Measurements from ENCODE around the gene HAUS7. TPM values are rescaled to one million over a fixed set of nuclear protein-coding genes. Genes with fewer than 3 reads are reported as not detected.

The HAUS7 gene
- total RNA-seq, 1 experiment from 2014 or later: 52.4 TPM

GRCh38 chrX:153456161-153456560 lies 14.2 kb downstream of the HAUS7 start:
- no peak for DNase-seq (ENCODE audit: low spot score)

DNA sequence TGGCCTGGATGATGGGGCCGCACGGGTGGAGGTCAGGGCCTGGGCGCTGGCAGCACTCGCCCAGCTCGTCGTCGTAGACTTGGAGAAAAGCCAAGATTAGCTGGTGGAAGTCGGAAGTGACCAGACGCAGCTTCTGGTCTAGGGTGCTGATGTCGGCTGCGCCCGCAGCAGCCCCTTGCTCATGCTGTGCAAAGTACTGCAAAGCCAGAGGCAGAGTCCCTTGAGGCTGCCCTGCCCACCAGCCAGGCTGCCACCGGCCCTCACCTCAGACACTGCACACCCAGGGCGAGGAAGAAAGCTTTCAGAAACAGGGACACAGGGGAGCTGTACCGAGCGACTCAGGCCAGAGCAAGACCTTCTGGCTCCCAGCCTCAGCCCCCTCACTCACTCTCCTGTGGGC lies 14.8 kb downstream of the HAUS7 start:
- DNase-seq (ENCODE audit: low spot score): no peak

GRCh38 chrX:153454901-153455550 lies 15.3 kb downstream of the HAUS7 start:
- DNase-seq (ENCODE audit: low spot score): no peak

GRCh38 chrX:153450949-153451277 lies 19.5 kb downstream of the HAUS7 start:
- no peak for DNase-seq (ENCODE audit: low spot score)

DNA sequence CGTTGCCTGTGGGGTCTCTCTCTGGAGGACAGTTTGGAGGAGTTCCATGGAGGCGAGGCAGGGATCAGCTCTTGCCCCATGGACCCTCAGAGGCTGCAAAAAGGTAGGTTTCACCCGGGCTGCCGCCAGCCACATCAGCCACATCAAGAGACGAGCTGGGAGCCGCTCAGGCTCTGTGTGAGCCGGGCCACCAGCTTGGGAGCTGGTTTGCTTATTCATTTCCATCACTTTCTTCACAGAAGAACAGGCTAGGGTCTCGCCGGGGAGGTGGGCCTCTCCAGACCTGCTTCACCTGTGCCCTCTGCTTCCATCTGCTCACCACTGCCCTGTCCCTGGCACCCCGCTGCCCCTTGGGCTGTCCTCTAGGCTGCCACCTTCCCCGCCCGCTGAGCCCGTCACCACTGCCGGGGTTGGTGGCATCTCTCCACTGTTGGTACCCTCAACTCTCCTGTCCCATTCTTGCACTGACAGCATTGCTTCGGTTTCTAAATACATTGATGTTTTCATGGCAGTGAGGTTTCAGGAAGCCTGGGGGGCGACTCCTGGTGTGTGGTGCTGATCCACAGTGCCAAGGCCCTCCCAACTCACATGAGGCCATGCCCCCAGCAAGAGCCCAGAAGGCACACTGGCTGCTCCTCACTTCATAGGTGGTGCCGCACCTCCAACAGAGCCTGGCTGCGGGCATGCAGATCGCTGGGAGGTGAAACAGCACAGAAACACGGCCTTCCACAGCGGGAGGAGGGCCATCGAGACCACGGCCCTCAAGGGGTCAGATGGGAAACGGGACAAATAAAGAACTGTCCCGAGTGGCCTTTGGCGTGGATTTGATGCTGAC lies 20.0 kb downstream of the HAUS7 start:
- no peak for DNase-seq (ENCODE audit: low spot score)

DNA sequence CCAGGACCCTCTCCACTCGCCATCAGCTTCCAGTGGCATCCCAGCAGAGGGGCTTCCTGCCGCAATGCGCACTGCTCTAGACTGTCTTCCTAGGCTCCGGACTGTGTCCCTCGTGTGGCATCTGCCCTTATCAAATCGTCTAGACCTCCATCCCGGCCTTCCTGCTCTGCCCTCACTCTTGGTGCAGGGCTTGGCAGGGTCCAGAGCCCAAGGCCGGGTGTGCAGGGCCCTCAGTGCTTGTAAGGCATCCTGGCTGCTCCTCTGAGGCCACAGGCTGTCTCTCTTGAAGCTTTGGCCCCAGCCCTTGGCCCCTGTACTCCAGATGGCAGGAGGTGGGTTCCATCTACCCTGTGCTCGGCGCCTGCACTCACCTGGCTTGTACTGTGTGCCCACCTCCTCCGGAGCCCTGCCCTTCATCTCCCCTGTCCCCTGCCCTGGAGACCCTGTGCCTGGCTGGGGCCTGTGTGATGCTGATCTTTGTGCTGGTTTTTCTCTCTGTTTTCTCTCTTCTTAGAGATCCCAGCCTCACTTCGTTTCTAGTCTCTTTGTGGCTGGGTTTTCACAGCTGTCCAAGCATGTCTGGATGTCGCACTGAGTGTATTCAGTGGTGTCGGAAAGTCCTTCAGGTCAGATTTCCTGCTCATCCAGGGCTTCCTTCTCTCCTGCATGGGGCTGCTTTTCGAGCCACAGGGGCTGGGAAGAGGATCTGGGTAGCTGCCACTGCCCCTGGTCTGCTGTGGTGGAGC lies 20.8 kb downstream of the HAUS7 start:
- DNase-seq (ENCODE audit: low spot score): no peak

DNA sequence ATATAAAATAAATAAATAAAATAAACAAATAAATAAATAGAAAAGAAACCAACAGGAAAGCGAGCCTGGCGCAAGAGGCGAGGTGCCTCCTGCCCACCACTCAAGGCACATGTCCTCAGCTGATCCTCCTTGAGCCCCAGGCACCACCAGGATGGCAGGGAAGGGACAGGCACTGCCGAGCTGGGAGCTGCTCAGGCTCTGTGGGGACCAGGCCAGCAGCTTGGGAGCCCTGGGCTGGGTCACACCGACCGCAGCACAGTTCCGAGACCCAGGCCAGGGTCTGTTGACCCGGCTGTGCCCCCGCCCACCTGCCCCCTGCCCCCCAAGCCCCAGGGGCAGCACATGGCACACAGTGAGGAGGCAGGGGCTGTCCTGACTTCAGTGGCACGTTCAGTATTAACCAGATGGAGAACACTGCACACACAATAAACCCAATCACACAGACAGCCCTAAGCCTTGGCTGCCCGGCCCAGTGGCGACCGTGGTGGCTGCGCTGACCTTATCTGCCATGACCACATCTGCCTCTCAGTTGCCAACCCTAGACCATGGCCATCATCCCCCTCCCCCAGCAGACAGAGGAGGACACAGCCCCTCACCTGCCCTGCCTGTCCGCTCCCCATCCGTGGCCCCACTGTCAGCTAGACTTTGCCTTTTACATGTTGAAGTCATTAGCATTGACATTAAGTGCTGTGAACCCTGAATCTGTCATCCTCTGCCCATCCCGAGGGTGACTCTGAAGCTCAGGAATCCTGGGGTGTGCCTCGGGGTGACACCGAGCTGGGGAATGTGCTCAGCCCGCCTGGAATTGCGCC lies 21.6 kb downstream of the HAUS7 start:
- no peak for DNase-seq (ENCODE audit: low spot score)

DNA sequence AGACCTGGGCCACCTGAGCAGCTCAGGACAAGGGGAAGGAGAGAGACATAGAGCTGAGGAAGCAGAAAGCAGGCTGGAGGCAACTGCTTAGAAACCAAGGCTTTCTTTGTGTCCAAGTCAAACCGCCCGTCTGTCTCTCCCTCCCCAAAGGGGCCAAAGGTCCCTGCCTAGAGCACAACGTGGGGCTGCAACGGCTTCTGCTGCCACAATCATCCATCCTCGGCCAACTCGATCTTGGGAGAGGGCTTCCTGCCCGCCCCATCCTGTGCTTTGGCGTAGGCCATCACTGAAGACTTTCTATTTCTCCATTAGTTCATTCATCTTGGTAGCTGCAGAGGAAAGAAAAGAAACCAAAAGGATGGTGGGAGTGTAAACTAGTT lies 22.8 kb downstream of the HAUS7 start:
- DNase-seq (ENCODE audit: low spot score): no peak

DNA sequence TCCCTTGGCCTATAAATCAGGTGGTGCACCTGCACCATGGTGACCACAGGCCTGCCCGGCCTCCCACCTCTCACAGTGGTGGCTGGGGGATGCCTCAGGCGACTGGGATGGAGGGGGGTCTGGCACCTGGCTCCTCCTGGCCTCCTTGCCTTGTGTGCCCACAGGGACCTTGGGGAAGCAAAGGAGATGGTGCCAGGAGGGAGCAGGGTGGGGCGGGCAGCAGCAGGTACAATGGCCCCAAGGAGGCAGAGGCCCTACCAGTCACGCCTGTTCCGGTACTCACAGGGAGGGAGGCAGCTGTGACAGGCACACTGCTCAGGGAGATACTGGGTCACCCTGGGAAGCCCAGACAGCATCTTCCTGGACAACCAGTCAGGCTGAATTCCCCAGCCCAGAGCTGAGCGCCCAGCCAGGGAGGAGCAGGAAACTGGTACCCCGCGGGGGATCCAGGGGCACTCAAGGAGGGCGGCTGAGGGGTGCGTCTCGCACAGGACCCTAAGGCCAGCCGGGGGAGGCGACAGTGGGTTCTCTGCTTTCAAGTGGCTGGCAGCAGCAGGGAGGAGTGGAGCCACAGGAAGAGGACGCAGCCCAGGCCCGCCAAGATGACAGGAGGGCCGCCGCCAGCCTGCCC lies 23.3 kb downstream of the HAUS7 start:
- DNase-seq (ENCODE audit: low spot score): no peak

GRCh38 chrX:153446636-153446936 lies 23.8 kb downstream of the HAUS7 start:
- DNase-seq (ENCODE audit: low spot score): no peak

DNA sequence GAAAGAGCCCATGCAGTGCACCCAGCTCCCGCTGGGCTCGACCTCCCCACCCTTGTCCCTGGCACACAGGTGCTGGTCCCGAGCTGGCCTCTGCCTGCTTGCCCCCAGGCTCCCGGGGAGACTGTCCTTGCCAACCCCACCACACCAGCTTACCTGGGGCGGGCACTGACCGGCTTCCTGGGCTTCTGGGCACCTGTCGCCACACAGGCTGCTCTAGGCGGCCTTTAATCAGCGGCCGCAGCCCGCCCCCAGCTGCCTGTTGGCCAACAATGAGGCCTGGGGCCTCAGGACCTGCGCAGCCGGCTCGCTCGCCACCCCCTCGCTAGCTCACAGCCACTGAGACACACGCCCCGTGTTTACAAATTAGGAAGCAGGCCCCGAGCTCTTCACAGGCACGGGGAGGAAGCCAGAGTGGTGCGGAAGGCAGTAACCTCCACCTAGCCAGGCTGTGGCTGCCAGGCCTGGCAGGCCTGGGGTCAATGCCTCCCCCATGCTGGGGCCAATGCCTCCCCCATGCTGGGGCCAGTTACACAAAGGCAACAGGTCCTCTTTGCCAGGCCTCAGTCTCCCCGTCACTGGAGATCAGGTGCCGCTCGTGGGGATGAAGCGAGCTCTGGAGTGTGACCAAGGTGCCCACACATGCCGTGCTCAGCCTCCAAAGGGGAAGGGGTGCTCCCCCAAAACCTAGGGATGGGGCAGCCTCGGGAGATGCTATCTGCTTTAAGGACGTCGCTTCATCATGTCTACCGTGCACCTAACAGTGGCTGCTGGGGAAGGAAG lies 24.3 kb downstream of the HAUS7 start, which contains the start of gene TREX2:
Gene TREX2 (minus strand): TSS at position 201 of the 780 bp plus-strand sequence. CDS start 626 bp downstream, outside the sequence.
- no peak for DNase-seq (ENCODE audit: low spot score)

DNA sequence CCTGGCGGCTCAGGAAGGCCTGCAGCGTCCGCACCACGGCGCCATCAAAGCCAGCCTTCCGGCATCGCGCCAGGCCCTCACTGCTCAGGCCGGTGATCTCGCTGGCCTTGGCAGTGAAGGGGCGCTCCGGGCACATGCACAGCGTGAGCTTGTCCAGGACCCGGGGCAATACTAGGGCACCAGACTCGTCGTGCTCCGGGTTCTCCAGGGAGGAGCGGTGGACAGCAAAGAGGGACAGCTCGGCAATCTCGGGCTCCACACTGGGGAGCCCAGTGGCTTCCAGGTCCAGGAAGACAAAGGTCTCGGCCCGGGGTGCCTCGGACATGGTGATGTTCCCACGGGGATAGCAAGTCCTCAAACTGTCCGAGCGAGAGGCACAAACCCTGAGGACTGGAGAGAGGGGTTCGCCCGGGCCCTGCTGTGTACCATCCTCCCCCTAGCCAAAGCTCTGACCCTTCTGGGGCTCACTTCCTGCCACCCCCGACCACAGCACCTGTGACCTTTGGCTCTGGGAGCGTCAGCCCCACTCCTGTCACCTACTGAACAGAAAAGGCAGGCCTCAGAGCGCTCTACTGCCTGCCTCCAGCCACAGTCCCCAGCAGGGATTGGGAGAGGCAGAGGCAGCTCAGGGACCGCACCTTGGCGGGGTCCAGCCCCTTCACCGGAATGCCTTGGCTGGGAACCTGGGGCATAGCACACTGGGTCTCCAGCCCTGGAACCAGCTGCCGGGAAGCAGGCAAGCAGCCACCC lies 25.1 kb downstream of the HAUS7 start:
- no peak for DNase-seq (ENCODE audit: low spot score)

- no peak for DNase-seq (ENCODE audit: low spot score)
These were observed 25.9 kb downstream of the HAUS7 start for GRCh38 chrX:153444333-153445011.

DNA sequence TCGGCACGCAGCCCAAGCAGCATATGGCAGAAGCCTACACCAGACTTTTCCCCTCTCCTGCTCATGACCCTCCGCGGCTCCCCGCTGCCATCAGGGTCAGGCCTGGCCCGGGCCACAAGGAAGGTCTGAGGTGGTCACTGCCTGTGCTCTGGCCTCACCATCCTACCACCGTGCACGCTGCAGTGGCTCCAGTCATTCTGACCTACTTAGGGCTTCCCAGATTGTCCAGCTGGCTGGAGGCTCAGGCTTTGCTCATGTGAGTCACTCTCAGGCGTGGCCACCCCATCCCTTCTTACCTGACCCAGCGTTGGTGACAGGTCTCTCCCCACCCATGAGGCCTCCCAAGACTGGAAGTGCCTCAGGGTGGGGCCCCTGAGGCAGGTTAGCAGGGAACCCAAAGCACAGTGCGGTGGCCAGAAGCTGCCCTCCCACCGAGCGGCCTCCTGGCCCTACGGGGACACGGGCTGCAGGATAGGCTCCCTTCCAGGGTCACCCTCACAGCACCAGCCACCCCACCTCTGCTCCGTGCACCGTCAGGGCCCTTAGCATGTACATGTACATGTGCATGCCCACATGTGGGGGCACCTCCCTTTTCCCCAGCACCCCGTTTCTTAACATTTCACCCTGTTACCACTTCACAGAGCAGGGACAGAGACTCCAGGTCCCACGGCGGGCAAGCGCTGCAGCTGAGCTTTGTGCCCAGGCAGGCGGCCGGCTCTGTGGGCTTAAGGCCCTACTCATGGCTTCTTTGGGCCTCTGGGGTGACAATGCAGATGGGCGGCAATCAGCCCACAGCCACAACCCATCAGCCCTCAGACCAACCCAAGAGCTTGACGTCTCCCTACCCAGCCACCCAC lies 26.7 kb downstream of the HAUS7 start:
- no peak for DNase-seq (ENCODE audit: low spot score)

GRCh38 chrX:153442463-153442862 lies 27.9 kb downstream of the HAUS7 start:
- no peak for DNase-seq (ENCODE audit: low spot score)

DNA sequence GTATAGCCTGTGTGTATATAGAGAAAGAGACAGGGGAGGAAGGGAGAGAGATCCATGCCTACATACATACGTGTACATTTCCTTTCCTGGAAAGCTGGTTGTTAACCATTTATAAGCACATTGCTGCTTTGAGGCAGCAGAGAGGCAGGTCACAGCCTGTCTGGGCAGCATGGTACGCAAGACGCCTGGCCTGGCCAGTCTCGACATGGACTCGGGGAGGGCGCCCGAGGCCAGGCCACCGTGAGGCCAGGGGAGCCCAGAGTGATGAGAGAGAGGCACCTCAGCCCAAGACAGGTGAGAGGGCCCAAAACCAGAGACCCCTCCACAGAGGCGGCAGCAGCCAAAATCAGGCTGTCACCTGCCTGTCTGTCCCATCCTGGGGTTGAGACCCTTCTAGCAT lies 28.4 kb downstream of the HAUS7 start:
- DNase-seq (ENCODE audit: low spot score): no peak

GRCh38 chrX:153441296-153441695 lies 29.1 kb downstream of the HAUS7 start:
- DNase-seq (ENCODE audit: low spot score): no peak

GRCh38 chrX:153440556-153441135 lies 29.7 kb downstream of the HAUS7 start:
- no peak for DNase-seq (ENCODE audit: low spot score)

Data from H4 (cell line).